OCI-LY1 (cell line): ENCODE results near the gene PHLPP1.

Experiments
- H2AFZ ChIP-seq: fragments of 200-600 bp; sonication (generic), shearing (Covaris generic); 2 replicates; pipeline ENCODE4 v1.6.0; 2014; ENCODE audit warnings: antibody characterized with exemption, mild to moderate bottlenecking, low read length
- H3F3A ChIP-seq: fragments of 200-600 bp; sonication (generic), shearing (Covaris generic); 2 replicates; pipeline ENCODE4 v1.6.0; 2014; ENCODE audit warnings: mild to moderate bottlenecking, antibody characterized with exemption, low read length, moderate library complexity; ENCODE audit not compliant: insufficient read depth
- H3K27ac ChIP-seq: fragments of 200-600 bp; sonication (generic); 2 replicates; pipeline ENCODE4 v1.5.1; 2014; ENCODE audit warnings: low read length, mixed run types, mild to moderate bottlenecking, low read depth; ENCODE audit not compliant: poor library complexity, severe bottlenecking
- H3K27me3 ChIP-seq: fragments of 200-600 bp; sonication (generic); 2 replicates; pipeline ENCODE4 v1.6.0; 2014; ENCODE audit warnings: antibody characterized with exemption, mild to moderate bottlenecking, low read length, moderate library complexity; ENCODE audit not compliant: insufficient read depth
- H3K36me3 ChIP-seq: fragments of 200-600 bp; sonication (generic); 2 replicates; pipeline ENCODE4 v1.6.1; 2014; ENCODE audit warnings: mild to moderate bottlenecking, antibody characterized with exemption, low read length, moderate library complexity, mixed read lengths; ENCODE audit not compliant: insufficient read depth
- H3K4me1 ChIP-seq: fragments of 200-600 bp; sonication (generic); 2 replicates; pipeline ENCODE4 v1.5.1; 2014; ENCODE audit warnings: mild to moderate bottlenecking, low read length, moderate library complexity; ENCODE audit not compliant: insufficient read depth, severe bottlenecking
- H3K4me2 ChIP-seq: fragments of 200-600 bp; sonication (generic), shearing (Covaris generic); 2 replicates; pipeline ENCODE4 v1.6.1; 2014; ENCODE audit warnings: low read length
- H3K4me3 ChIP-seq: fragments of 200-600 bp; sonication (generic); 2 replicates; pipeline ENCODE4 v1.5.1; 2014; ENCODE audit warnings: low read length, low read depth, mild to moderate bottlenecking, mixed read lengths; ENCODE audit not compliant: poor library complexity, severe bottlenecking
- H3K79me2 ChIP-seq: fragments of 200-600 bp; shearing (Covaris generic); 2 replicates; pipeline ENCODE4 v1.6.1; 2016; ENCODE audit warnings: mixed run types, low read length, mixed read lengths; ENCODE audit not compliant: insufficient read depth
- H3K9ac ChIP-seq: fragments of 200-600 bp; sonication (generic), shearing (Covaris generic); 2 replicates; pipeline ENCODE4 v1.6.1; 2014; ENCODE audit warnings: mild to moderate bottlenecking, low read length, mixed read lengths
- H3K9me2 ChIP-seq: fragments of 200-600 bp; sonication (generic), shearing (Covaris generic); 2 replicates; pipeline ENCODE4 v1.6.1; 2014; ENCODE audit warnings: low read depth, mild to moderate bottlenecking, low read length, mixed read lengths
- H3K9me3 ChIP-seq: fragments of 200-600 bp; shearing (Covaris generic); 2 replicates; pipeline ENCODE4 v1.6.1; 2014; ENCODE audit warnings: low read length, mixed read lengths
- H4K20me1 ChIP-seq: fragments of 200-600 bp; sonication (generic), shearing (Covaris generic); 2 replicates; pipeline ENCODE4 v1.6.0; 2016; ENCODE audit warnings: mild to moderate bottlenecking, low read length; ENCODE audit not compliant: insufficient read depth
- CTCF ChIP-seq: fragments of 200-600 bp; sonication (generic), shearing (Covaris generic); IDR thresholded peaks from 2 replicates; pipeline ENCODE4 v1.5.1; 2017; ENCODE audit warnings: mild to moderate bottlenecking, antibody characterized with exemption, low read length, moderate library complexity, mixed read lengths
- EZH2 ChIP-seq: fragments of 200-600 bp; sonication (generic), shearing (Covaris generic); IDR thresholded peaks from 2 replicates; pipeline ENCODE4 v1.8.0; 2017; ENCODE audit warnings: borderline replicate concordance, mixed run types, mild to moderate bottlenecking, antibody characterized with exemption, low read length, moderate library complexity, mixed read lengths

Gene PHLPP1

GRCh38 chr18:62832282-62832681, 116.9 kb downstream of the PHLPP1 start:
- Histone ChIP-seq H3K27me3 (no peaks in the 10 kb centered on the region), H3K9ac (no peak overlapping the region), H3K27ac (no peak overlapping the region), H3K4me2 (no peak overlapping the region), H2AFZ (no peak overlapping the region), H3K9me2 (no peaks in the 10 kb centered on the region), H3K36me3 (peaks cover 10% of the 10 kb centered on the region; the same call in 1 of the 2 replicates), H3K9me3 (no peaks in the 10 kb centered on the region), H3F3A (no peaks in the 10 kb centered on the region), H3K4me3 (no peak overlapping the region), H3K79me2 (no peaks in the 10 kb centered on the region), H4K20me1 (no peaks in the 10 kb centered on the region), H3K4me1 (peaks cover 6% of the 10 kb centered on the region)
- no peak for TF ChIP-seq EZH2

GRCh38 chr18:62833494-62833893, 118.2 kb downstream of the PHLPP1 start:
- no peak overlapping the region for H3K27ac ChIP-seq
- H3K4me1 ChIP-seq, result peaks cover 4% of the 10 kb centered on the region
- H3K9me3 ChIP-seq, result no peaks in the 10 kb centered on the region
- H3K4me3 ChIP-seq, result no peak overlapping the region
- H3K4me2 ChIP-seq, result no peak overlapping the region
- H3K79me2 ChIP-seq, result no peaks in the 10 kb centered on the region
- peaks cover 10% of the 10 kb centered on the region; the same call in 1 of the 2 replicates for H3K36me3 ChIP-seq
- H3K9me2 ChIP-seq, result no peaks in the 10 kb centered on the region
- TF ChIP-seq CTCF, result no peak
- TF ChIP-seq EZH2, result no peak
- H3F3A ChIP-seq, result no peaks in the 10 kb centered on the region
- no peaks in the 10 kb centered on the region for H4K20me1 ChIP-seq
- no peak overlapping the region for H2AFZ ChIP-seq
- H3K9ac ChIP-seq, result no peak overlapping the region
- H3K27me3 ChIP-seq, result no peaks in the 10 kb centered on the region

GRCh38 chr18:62834715-62835114, 119.4 kb downstream of the PHLPP1 start:
- Histone ChIP-seq H3K79me2 (no peaks in the 10 kb centered on the region), H3K4me3 (no peak overlapping the region), H3K9me3 (no peaks in the 10 kb centered on the region), H3F3A (no peaks in the 10 kb centered on the region), H3K9ac (no peak overlapping the region), H3K4me2 (no peak overlapping the region), H3K4me1 (peaks cover 8% of the 10 kb centered on the region), H4K20me1 (no peaks in the 10 kb centered on the region), H3K9me2 (no peaks in the 10 kb centered on the region), H2AFZ (no peak overlapping the region), H3K36me3 (peaks cover 10% of the 10 kb centered on the region; the same call in 1 of the 2 replicates), H3K27ac (no peak overlapping the region), H3K27me3 (no peaks in the 10 kb centered on the region)
- no peak for TF ChIP-seq CTCF

GRCh38 chr18:62837011-62837410, 121.7 kb downstream of the PHLPP1 start:
- Histone ChIP-seq H3K4me1 (peaks cover 12% of the 10 kb centered on the region), H2AFZ (no peak overlapping the region), H3K79me2 (no peaks in the 10 kb centered on the region), H3K4me2 (no peak overlapping the region), H3F3A (no peaks in the 10 kb centered on the region), H4K20me1 (no peaks in the 10 kb centered on the region), H3K4me3 (no peak overlapping the region), H3K9me3 (no peaks in the 10 kb centered on the region), H3K9me2 (no peaks in the 10 kb centered on the region), H3K9ac (no peak overlapping the region), H3K27ac (no peak overlapping the region), H3K27me3 (no peaks in the 10 kb centered on the region), H3K36me3 (no peaks in the 10 kb centered on the region)
- no peak for TF ChIP-seq CTCF
- TF ChIP-seq EZH2, result no peak
